Measurements from ENCODE around the gene ACAA2. TPM values are rescaled to one million over a fixed set of nuclear protein-coding genes. Genes with fewer than 3 reads are reported as not detected.

The ACAA2 gene
- total RNA-seq, 1 experiment from 2014 or later: 50.8 TPM

- BruUV-seq (replicated peaks): no TSS peak
- Histone ChIP-seq H3K27me3 (ENCODE audit: control insufficient read depth, insufficient read depth, low read length) (no peaks in the 10 kb centered on the region), H3K4me3 (ENCODE audit: low read depth in 2 of 2, low read length in 2 of 2) (no peak overlapping the region), H3K27ac (ENCODE audit: low read length) (no peak overlapping the region), H3K4me1 (ENCODE audit: control insufficient read depth, insufficient read depth, low read length) (no peaks in the 10 kb centered on the region), H3K36me3 (ENCODE audit: control insufficient read depth, insufficient read depth, low read length) (no peaks in the 10 kb centered on the region), H3K9me3 (ENCODE audit: control insufficient read depth, insufficient read depth, low read depth, low read length) (no peaks in the 10 kb centered on the region)
- no peak for DNase-seq (ENCODE audit: low read depth, low spot score)
- POLR2A ChIA-PET: no interaction called here
- TF ChIP-seq CTCF (IDR thresholded peaks at IDR 0.05): no peak
- intact Hi-C loops (cut with micrococcal nuclease; ENCODE audit: unreplicated experiment): no loop called here
- no peak for ATAC-seq
- in situ Hi-C loops (cut with HindIII; ENCODE audit: low pct_unique_long_range_greater_than_20kb, low sequenced_read_pairs): no loop called here
- CTCF ChIA-PET: no interaction called here
Measured at GRCh38 chr18:49749563-49749962, 63.8 kb downstream of the ACAA2 start.

- POLR2A ChIA-PET: no interaction called here
- no peak overlapping the region for H3K4me3 ChIP-seq (ENCODE audit: low read depth in 2 of 2, low read length in 2 of 2)
- no TSS peak for BruUV-seq (replicated peaks)
- no peak overlapping the region for H3K27ac ChIP-seq (ENCODE audit: low read length)
- H3K9me3 ChIP-seq (ENCODE audit: control insufficient read depth, insufficient read depth, low read depth, low read length): no peaks in the 10 kb centered on the region
- TF ChIP-seq CTCF (IDR thresholded peaks at IDR 0.05): no peak
- no peak for TF ChIP-seq REST (IDR thresholded peaks at IDR 0.05; ENCODE audit: insufficient read depth in 1 of 2, low read depth in 2 of 2, low read length in 1 of 2)
- no peak for TF ChIP-seq POLR2AphosphoS5 (IDR thresholded peaks at IDR 0.05; ENCODE audit: low read depth, low read length)
- no peak for TF ChIP-seq SIN3A (IDR thresholded peaks at IDR 0.05; ENCODE audit: borderline replicate concordance, insufficient read depth, low read depth, low read length)
- intact Hi-C loops (cut with micrococcal nuclease; ENCODE audit: unreplicated experiment) (no loop called here), in situ Hi-C loops (cut with HindIII; ENCODE audit: low pct_unique_long_range_greater_than_20kb, low sequenced_read_pairs) (no loop called here)
- H3K36me3 ChIP-seq (ENCODE audit: control insufficient read depth, insufficient read depth, low read length): no peaks in the 10 kb centered on the region
- DNase-seq (ENCODE audit: low read depth, low spot score) (no peak), ATAC-seq (no peak)
- H3K4me1 ChIP-seq (ENCODE audit: control insufficient read depth, insufficient read depth, low read length): no peaks in the 10 kb centered on the region
- no peaks in the 10 kb centered on the region for H3K27me3 ChIP-seq (ENCODE audit: control insufficient read depth, insufficient read depth, low read length)
- CTCF ChIA-PET: interaction anchor here (0.5 to 0.6 kb wide), 2 partner anchors 151 to 435 kb away, joined by 3 to 12 read pairs; no protein-coding TSS in a partner anchor
Measured at GRCh38 chr18:49747876-49748275, 65.5 kb downstream of the ACAA2 start.
